HFFc6 (cell line): ENCODE measurements around the gene GIMAP5. TPM values are rescaled to one million over a fixed set of nuclear protein-coding genes. Genes with fewer than 3 reads are reported as not detected.

Experiments
- DNase-seq: peaks from one replicate; pipeline ENCODE4 v3.0.0-alpha.2; 2018
- H3K27ac Mint-ChIP-seq: 2 replicates; pipeline ENCODE4 v1.8.0; 2020; ENCODE audit warnings: mild to moderate bottlenecking, mixed read lengths
- H3K27me3 Mint-ChIP-seq: 2 replicates; pipeline ENCODE4 v1.8.0; 2021; ENCODE audit warnings: mild to moderate bottlenecking, moderate library complexity, mixed read lengths; ENCODE audit not compliant: insufficient read depth
- H3K36me3 Mint-ChIP-seq: 2 replicates; pipeline ENCODE4 v1.8.0; 2021; ENCODE audit warnings: low read depth, mixed read lengths
- H3K4me1 Mint-ChIP-seq: 2 replicates; pipeline ENCODE4 v1.8.0; 2020; ENCODE audit warnings: low read depth, mixed read lengths
- H3K4me3 Mint-ChIP-seq: 2 replicates; pipeline ENCODE4 v1.8.0; 2020; ENCODE audit warnings: mild to moderate bottlenecking, moderate library complexity, mixed read lengths
- H3K9me3 Mint-ChIP-seq: 2 replicates; pipeline ENCODE4 v1.8.0; 2020; ENCODE audit warnings: mild to moderate bottlenecking, mixed read lengths
- total RNA-seq, 6 experiments: library from RNA; stranded (reverse); fragmentation: NEBNext Ultra II Directional; extraction: Animal tissue kit (Norgen Biotek cat#: 25700); gene quantifications; 2 replicates in 1 of 6; 3 replicates in 5 of 6; pipeline ENCODE4 v1.2.3, GENCODE V29; 2021
- TF ChIP-seq, protein P1 (sequence below): fragments of 200-600 bp; sonication (generic); IDR thresholded peaks from 2 replicates; pipeline ENCODE4 v1.5.0; 2021; ENCODE audit warnings: antibody characterized with exemption, mild to moderate bottlenecking

The GIMAP5 gene
- total RNA-seq, 6 experiments from 2014 or later, result not detected

- Mint-ChIP-seq H3K9me3 (peaks cover 26% of the 10 kb centered on the region), H3K27ac (no peak overlapping the region), H3K27me3 (no peaks in the 10 kb centered on the region), H3K4me3 (no peak overlapping the region), H3K4me1 (no peaks in the 10 kb centered on the region), H3K36me3 (no peaks in the 10 kb centered on the region; the same call in 1 of the 2 replicates)
- TF ChIP-seq, protein P1, sequence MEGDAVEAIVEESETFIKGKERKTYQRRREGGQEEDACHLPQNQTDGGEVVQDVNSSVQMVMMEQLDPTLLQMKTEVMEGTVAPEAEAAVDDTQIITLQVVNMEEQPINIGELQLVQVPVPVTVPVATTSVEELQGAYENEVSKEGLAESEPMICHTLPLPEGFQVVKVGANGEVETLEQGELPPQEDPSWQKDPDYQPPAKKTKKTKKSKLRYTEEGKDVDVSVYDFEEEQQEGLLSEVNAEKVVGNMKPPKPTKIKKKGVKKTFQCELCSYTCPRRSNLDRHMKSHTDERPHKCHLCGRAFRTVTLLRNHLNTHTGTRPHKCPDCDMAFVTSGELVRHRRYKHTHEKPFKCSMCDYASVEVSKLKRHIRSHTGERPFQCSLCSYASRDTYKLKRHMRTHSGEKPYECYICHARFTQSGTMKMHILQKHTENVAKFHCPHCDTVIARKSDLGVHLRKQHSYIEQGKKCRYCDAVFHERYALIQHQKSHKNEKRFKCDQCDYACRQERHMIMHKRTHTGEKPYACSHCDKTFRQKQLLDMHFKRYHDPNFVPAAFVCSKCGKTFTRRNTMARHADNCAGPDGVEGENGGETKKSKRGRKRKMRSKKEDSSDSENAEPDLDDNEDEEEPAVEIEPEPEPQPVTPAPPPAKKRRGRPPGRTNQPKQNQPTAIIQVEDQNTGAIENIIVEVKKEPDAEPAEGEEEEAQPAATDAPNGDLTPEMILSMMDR, result no peak
- peak; percentile 2 for DNase-seq
These were observed 16.8 kb downstream of the GIMAP5 start for GRCh38 chr7:150753826-150754603.

- no peaks in the 10 kb centered on the region; the same call in 1 of the 2 replicates for H3K36me3 Mint-ChIP-seq
- H3K4me3 Mint-ChIP-seq, result no peak overlapping the region
- no peaks in the 10 kb centered on the region for H3K27me3 Mint-ChIP-seq
- TF ChIP-seq, protein P1, result no peak
- H3K4me1 Mint-ChIP-seq, result no peaks in the 10 kb centered on the region
- H3K9me3 Mint-ChIP-seq, result peaks cover 19% of the 10 kb centered on the region
- no peak for DNase-seq
- no peak overlapping the region for H3K27ac Mint-ChIP-seq
These were observed 17.7 kb downstream of the GIMAP5 start for GRCh38 chr7:150754951-150755350.

GRCh38 chr7:150755473-150756099 is 18.4 kb downstream of the GIMAP5 start:
- Mint-ChIP-seq H3K27me3 (no peaks in the 10 kb centered on the region), H3K9me3 (peaks cover 19% of the 10 kb centered on the region), H3K4me1 (no peaks in the 10 kb centered on the region), H3K4me3 (no peak overlapping the region), H3K27ac (no peak overlapping the region), H3K36me3 (no peaks in the 10 kb centered on the region; the same call in 1 of the 2 replicates)
- no peak for DNase-seq
- TF ChIP-seq, protein P1, result no peak

DNA sequence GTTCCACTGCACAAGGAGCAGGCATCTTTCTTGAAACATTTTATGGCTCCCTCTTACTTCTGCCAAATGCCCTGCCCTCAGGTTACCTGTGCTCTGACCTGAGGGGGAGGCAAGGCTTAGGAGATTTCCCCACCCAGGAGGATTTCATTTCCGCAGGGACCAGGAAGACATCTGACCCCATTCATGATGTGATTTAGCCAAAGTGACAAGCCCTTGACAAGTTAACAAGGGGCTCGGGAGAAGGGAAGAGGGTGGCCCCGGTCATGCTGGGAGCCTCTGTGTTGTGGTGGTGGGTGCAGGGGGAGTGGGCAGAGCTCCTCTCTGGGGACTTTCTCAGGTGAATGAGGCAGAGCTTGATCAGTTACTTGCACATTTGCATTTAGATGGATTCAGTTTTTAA is 18.9 kb downstream of the GIMAP5 start:
- Mint-ChIP-seq H3K9me3 (peaks cover 20% of the 10 kb centered on the region), H3K27ac (no peak overlapping the region), H3K36me3 (no peaks in the 10 kb centered on the region; the same call in 1 of the 2 replicates), H3K27me3 (no peaks in the 10 kb centered on the region), H3K4me3 (no peak overlapping the region), H3K4me1 (no peaks in the 10 kb centered on the region)
- TF ChIP-seq, protein P1, result no peak
- no peak for DNase-seq

- Mint-ChIP-seq H3K36me3 (no peaks in the 10 kb centered on the region; the same call in 1 of the 2 replicates), H3K4me3 (no peak overlapping the region), H3K9me3 (peaks cover 26% of the 10 kb centered on the region), H3K4me1 (no peaks in the 10 kb centered on the region), H3K27ac (no peak overlapping the region), H3K27me3 (no peaks in the 10 kb centered on the region)
- DNase-seq, result no peak
- TF ChIP-seq, protein P1, result peak; percentile 21; the same call in 1 of the 2 replicates
These were observed 19.6 kb downstream of the GIMAP5 start for GRCh38 chr7:150756858-150757257.
